Left ventricle myocardium superior (tissue), 1 donor: ENCODE results near the gene ADGRB2. TPM values are rescaled to one million over a fixed set of nuclear protein-coding genes. Genes with fewer than 3 reads are reported as not detected.

ENCODE experiments used
- ATAC-seq: fragments of 200-7000 bp; cut with Tn5 transposase; one replicate; pipeline ENCODE4 v1.9.1; 2020; ENCODE audit warnings: mild to moderate bottlenecking, moderate library complexity
- DNase-seq: peaks from one replicate; pipeline ENCODE4 v3.0.0-alpha.2; 2020
- intact Hi-C: fragments of 100-400 bp; cut with micrococcal nuclease; formaldehyde crosslinking; loops from one replicate; pipeline ENCODE4 v1.11.0; 2022
- total RNA-seq: library from RNA; stranded (reverse); fragmentation: NEBNext Ultra II Directional; extraction: Animal tissue kit (Norgen Biotek cat#: 25700); gene quantifications from one replicate; pipeline ENCODE4 v1.2.1, GENCODE V29; 2021
- donor health status: DM: no; HTN: yes; CAD: no; lungs with severe emphysema.

Gene ADGRB2
- total RNA-seq, 1 donor from 2014 or later = 10.0 TPM

- no peak for DNase-seq
- intact Hi-C loops = no loop called here
These were observed 66.7 kb downstream of the ADGRB2 start for GRCh38 chr1:31697369-31697984.

DNA sequence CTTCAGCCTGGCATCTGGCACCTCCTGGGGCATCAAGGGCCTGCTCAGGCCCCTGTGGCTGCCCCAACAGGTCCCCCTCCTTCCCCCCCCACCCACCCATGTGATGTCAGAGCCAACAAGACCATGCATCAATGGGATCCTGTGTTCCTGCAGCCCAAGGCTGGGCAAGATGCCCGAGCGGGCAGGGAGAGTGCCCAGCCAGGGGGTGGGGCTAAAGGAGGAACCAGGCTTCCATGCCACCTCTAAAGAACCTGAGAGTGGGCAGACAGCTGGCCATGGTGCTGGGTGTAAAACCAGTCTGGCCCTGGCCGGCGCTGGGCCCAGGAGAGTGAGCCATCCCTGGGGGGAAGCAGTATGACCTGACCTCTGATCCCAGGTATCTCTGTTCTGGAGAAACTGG is 67.9 kb downstream of the ADGRB2 start:
- DNase-seq (peak; percentile 62), ATAC-seq (peak; percentile 54)
- intact Hi-C loops = no loop called here

More at GRCh38 chr1:31697369-31697984, 66.7 kb downstream of the ADGRB2 start:
- no peak for ATAC-seq

DNA sequence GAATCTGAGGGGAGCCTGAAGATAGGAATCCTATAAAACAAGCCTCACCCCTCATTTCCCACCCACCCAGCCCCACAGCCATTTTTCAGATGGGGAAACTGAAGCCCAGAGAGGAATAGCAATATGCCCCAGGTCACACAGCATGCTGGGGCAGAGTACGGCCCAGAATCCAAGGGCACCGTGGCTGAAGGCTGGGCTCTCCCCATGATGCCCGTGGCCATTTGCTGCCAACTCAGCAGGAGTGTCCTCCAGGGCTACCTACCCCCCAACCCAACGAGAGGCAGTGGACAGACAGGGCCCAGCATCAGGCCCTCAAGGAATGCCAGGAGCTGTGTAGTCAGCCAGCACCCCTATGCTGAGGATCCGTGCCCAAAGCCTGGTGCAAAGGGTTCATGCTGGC is 68.8 kb downstream of the ADGRB2 start:
- no peak for DNase-seq
- intact Hi-C loops = no loop called here
- no peak for ATAC-seq

DNA sequence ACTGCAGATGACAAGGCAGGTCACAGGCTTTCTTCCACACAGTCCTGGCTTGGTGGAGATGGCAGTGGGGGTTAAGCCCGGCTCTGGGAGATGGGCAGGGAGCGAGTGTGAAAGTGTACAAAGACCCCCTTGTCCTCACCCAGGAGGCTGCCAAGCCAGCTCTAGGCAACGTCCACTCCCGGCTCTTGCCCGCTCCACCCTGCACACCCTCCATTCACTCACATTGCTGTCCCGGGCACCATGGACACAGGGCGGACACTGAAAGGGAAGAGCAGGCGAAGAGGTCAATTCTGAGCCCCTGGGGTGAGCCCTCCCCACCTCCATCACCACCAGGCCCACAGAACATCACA is 69.2 kb downstream of the ADGRB2 start:
- DNase-seq (no peak), ATAC-seq (peak; percentile 26)
- intact Hi-C loops = no loop called here

GRCh38 chr1:31694069-31694963 is 69.8 kb downstream of the ADGRB2 start:
- no peak for ATAC-seq

GRCh38 chr1:31693231-31693630 is 70.9 kb downstream of the ADGRB2 start:
- ATAC-seq (no peak), DNase-seq (no peak)
- intact Hi-C loops = no loop called here

More at GRCh38 chr1:31694069-31694963, 69.8 kb downstream of the ADGRB2 start:
- intact Hi-C loops = no loop called here
- no peak for DNase-seq

DNA sequence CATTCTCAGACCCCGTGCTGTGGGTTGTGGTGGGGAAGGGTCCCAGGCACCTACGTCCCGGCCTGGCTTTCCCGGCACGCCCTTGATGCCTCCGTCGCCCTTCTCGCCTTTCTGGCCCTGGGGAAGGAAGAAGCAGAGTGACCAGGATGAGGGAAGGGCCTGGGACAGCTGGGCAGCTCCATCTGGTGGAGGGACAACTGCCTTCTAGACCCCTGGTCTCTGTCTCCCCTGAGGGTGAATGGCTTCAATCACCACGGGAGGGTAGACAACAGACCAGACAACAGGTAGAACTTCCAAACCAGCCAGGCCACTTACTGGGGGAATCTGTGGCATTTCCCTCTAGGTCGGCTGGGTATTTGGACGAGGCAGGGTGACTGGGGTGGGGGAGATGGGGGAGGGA is 72.2 kb downstream of the ADGRB2 start:
- no peak for ATAC-seq
- no peak for DNase-seq
- intact Hi-C loops = no loop called here

DNA sequence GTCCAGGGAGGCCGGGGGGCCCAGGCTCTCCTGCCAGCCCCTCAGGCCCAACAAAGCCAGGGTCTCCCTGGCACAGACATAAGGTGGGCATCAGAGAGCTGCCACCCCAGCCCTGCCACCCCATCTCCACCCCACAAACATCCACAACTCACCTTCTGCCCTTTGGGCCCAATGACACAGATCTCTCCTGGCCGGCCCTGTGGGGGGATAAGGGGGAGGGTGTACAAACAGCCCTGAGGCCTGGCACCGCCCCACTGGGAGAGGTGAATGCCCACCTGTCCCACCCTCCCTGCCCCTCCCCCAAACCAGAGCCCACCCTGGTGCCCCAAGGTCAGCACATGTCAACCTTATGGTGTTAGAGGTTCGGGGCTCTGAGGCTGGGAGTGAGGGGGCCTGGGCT is 72.7 kb downstream of the ADGRB2 start:
- intact Hi-C loops = no loop called here
- ATAC-seq (no peak), DNase-seq (no peak)

DNA sequence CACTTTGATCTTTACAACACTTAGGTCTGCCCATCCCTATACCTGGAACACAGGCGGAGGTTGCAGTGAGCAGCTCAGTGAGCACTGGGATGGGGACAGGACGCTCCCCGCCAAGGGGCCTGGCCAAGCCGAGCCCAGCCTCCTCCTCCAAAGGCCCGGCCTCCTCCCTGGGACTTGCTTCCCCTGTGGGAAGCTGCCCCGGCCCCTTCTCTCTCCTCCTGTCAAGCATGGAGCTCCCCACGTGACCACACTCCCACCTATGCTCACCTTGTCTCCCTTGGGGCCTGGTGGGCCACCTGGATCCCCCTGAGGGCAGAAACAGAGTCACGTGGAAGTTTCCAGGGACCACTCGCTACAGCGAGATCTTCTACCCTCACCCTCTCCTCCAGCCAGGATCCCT is 73.2 kb downstream of the ADGRB2 start:
- intact Hi-C loops = no loop called here
- DNase-seq = no peak
- ATAC-seq = no peak

DNA sequence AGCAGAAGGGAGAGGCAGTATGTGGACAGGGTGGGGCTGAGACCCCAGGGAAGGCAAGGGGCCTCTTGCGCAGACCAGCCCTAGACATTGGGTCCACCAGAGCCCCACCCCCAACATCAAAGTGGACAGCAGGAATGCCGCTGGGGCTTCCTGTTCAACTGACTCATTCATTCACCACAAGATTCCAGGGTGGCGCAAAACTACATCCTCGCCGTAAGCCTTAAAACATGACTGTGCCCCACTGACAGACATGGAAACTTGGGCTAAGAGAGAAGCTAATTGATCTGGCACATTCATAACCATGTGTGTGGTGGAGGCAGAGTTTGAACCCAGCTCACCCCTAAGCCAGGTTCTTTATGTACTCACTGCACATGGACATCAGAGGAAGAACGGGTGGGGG is 74.3 kb downstream of the ADGRB2 start:
- DNase-seq (no peak), ATAC-seq (no peak)
- intact Hi-C loops = no loop called here

DNA sequence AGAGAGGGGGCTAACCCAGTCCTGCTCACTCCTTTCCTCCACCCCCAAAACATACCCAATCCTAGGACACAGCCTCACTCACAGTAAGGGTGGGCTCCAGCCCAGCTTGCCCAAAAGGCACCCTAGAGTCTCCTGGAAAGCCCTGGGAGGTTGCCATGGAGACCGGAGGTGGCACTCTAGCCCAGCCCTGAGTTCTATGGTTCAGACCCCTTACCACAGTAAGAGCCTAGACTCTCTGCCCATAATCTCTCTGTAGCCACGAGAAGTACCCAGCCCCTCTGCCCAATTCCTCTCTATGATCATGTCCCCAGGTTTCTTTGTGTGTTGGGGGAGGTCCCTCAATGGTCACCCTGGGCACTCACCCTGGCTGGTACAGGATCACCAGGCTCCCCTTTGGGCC is 74.8 kb downstream of the ADGRB2 start:
- intact Hi-C loops = no loop called here
- DNase-seq (no peak), ATAC-seq (no peak)

DNA sequence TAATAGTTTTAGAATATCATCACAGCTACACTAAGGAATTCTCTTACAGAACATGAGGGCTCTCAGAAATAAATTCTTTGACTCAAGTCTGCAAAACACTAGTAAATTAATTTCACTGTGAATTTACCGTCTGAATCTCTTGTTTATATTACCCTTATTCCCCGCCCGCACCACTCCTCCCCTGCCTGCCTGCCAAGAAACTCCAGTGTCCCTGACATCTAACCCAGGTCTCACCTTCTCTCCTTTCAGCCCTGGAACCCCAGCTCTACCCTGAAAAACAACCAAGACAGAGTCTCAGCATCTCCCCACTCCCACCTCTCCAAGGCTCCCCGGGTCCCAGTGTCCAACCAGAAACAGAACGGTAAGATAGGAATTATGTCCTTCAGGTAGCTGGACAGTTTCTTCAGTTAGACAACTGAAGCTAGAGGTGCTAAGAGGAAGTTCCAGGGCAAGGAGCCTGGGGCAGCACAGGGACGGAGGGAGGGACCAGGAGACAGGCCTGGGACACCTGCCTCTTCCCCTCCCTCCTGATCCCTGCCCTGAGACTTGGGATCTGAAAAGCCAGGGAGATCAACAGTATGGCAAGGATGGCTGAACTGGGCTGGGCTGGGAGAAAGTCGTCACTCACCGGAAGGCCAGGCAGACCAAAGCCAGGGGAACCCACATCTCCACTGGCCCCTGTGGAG is 75.8 kb downstream of the ADGRB2 start:
- ATAC-seq (no peak), DNase-seq (no peak)
- intact Hi-C loops = no loop called here

GRCh38 chr1:31687601-31688000 is 76.5 kb downstream of the ADGRB2 start:
- intact Hi-C loops = no loop called here
- ATAC-seq (no peak), DNase-seq (no peak)

GRCh38 chr1:31685795-31686194 is 78.3 kb downstream of the ADGRB2 start:
- ATAC-seq = no peak
- intact Hi-C loops = no loop called here
- DNase-seq = no peak

- DNase-seq (no peak), ATAC-seq (peak; percentile 56)
- intact Hi-C loops = no loop called here
These were observed 80.1 kb downstream of the ADGRB2 start for GRCh38 chr1:31683997-31684396.

DNA sequence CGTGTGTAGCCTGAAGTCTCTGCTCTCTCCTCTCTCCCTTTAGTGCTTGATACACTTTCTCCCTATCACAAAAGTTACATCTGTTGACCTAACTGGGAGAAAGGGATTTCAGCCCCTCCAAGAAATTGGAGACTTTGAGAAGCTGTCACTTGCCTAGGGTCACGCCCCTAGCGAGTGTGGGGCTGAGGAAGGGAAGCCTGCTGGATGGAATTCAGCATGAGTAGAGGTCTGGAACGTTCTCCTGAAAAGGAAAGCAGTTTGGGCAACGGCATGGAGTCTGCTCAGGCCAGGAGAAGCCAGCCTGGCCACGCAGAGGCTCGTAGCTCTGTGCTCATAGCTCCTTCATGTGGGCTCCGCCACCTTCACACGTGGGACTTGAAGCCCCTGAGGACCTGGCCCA is 82.7 kb downstream of the ADGRB2 start:
- no peak for DNase-seq
- ATAC-seq = no peak
- intact Hi-C loops = no loop called here

GRCh38 chr1:31679676-31680230 is 84.4 kb downstream of the ADGRB2 start:
- ATAC-seq (no peak), DNase-seq (no peak)
- intact Hi-C loops = no loop called here

DNA sequence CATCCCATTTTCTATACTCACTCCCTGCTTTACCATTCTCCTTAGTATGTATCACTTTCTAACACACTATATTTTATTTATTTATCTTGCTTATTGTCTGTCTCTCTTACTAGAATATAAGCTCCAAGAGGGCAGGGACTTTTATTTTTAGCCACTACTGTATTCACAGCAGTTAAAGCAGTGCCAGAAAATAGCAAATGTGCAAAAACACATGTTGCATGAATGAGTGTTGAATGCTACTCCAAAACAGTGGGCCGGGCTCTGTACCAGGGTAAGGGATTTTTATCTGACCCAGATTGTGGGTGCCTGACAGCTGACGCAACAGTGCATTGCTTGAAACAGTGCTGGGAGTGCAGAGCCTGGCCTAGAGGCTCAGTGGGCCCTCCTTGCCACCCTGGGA is 85.0 kb downstream of the ADGRB2 start:
- ATAC-seq (no peak), DNase-seq (no peak)

DNA sequence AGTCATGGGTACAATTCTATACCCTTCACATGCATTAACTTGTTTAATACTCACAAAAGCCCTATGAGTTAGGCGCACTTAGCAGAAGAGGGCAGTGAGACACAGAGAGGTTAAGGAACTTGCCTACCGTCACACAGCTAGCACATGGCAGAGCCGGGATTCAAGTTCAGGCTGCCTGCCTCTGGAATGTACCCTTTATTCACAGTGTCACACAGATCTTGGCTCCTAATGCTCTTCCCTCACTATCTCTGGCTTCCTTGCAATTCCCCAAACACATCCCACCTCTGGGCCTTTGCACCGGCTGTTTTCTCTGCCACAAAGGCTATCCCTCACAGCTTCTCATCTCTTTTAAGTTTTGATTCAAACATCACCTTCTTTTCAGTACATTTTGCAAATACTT is 85.5 kb downstream of the ADGRB2 start:
- DNase-seq (no peak), ATAC-seq (no peak)
- intact Hi-C loops = no loop called here

More for the DNA sequence above, 85.0 kb downstream of the ADGRB2 start:
- intact Hi-C loops = no loop called here

DNA sequence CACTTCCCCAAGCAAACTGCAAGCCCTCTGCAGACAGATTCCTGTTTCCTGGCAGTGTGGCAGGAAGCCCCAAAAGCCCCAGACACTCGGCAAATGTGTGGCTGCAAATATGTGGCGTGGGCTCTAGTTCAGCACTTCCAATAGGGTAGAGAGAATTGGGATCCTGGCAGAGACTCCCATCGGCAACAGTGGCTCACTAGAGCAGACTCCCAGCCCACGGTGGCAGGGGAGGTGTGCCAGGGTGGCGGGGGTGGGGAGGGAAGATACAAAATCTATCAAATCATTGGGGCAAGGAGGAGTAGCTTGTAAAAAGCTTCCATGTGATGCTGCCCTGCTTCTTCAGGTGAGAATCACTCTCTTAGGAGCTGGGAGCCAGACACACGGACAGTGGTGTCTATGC is 86.2 kb downstream of the ADGRB2 start:
- intact Hi-C loops = no loop called here
- no peak for ATAC-seq

More for the DNA sequence above, 86.2 kb downstream of the ADGRB2 start:
- no peak for DNase-seq
